HG03095 (cell line): ENCODE data around the gene TUBGCP2.
"Not testable (repeated sequence)": the region's sequence is repeated elsewhere in the genome, so short reads cannot be mapped to it uniquely, and the experiment has no call there.

Source experiments
- ATAC-seq: cut with Tn5 transposase; IDR thresholded peaks from one replicate; pipeline ENCODE4 v1.9.1; 2021; ENCODE audit warnings: moderate library complexity; ENCODE audit not compliant: unreplicated experiment

The TUBGCP2 gene

GRCh38 chr10:133235265-133235855 lies 73.3 kb downstream of the TUBGCP2 start:
- no peak for ATAC-seq

GRCh38 chr10:133234796-133235195 lies 73.9 kb downstream of the TUBGCP2 start:
- ATAC-seq = not testable (repeated sequence)

- no peak for ATAC-seq
Observed at GRCh38 chr10:133231946-133232574, 76.6 kb downstream of the TUBGCP2 start.

- ATAC-seq = no peak
Observed at GRCh38 chr10:133231244-133231945, 77.3 kb downstream of the TUBGCP2 start.

GRCh38 chr10:133230387-133231195 lies 78.1 kb downstream of the TUBGCP2 start:
- no peak for ATAC-seq

GRCh38 chr10:133230044-133230361 lies 78.7 kb downstream of the TUBGCP2 start, which contains the start of gene UTF1:
Gene UTF1 (plus strand): TSS chr10:133230217. CDS start chr10:133230289, 72 bp downstream.
- ATAC-seq = no peak

GRCh38 chr10:133229265-133230043 lies 79.2 kb downstream of the TUBGCP2 start:
- ATAC-seq = no peak
